Stimulated activated CD4-positive, alpha-beta T cell treated with anti-CD3 and anti-CD28 coated beads, Interleukin-15, amount 100 ng/mL, for 48 hours (primary cell): Measurements from ENCODE around the gene KCNMA1.

ENCODE experiments used
- DNase-seq, 2 donors: peaks; one replicate each; pipeline ENCODE4 v3.0.0-alpha.2; 2020; ENCODE audit warnings: low read depth in 2 of 2

The KCNMA1 gene

DNA sequence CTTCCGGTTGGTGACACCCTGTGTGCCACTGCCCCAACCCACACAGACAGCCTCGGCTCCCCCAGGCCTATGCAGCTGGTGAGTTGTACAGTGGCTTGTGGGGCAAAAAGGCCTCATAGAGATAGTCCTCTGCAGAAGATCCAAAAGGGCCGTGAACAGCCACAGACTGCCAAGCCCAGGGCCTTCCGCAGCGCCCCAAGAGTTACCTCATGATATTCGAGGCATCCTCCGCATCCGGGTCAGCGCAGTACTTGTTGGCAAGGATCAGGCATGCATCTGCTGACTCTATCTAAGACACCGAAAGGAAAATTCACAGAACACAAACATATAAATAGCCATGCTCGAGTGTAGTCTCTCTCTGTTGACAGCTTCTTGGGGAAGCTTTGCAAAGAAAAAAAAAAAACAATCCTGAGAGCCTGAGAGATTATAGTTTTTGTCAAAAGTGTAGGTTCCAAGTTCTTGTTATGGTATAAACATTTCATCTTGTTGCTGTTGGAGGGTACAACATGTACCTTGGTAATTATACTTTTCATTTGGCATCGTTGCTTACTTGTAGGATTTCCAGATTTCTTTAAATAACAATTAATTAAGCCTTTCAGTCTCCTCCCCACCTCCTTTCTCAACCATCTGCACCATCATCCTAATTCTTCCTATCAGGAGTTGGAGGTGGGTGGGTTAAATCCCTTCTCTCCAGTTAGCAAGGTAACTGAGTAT, 553.0 kb downstream of the KCNMA1 start:
- DNase-seq = no peak

DNA sequence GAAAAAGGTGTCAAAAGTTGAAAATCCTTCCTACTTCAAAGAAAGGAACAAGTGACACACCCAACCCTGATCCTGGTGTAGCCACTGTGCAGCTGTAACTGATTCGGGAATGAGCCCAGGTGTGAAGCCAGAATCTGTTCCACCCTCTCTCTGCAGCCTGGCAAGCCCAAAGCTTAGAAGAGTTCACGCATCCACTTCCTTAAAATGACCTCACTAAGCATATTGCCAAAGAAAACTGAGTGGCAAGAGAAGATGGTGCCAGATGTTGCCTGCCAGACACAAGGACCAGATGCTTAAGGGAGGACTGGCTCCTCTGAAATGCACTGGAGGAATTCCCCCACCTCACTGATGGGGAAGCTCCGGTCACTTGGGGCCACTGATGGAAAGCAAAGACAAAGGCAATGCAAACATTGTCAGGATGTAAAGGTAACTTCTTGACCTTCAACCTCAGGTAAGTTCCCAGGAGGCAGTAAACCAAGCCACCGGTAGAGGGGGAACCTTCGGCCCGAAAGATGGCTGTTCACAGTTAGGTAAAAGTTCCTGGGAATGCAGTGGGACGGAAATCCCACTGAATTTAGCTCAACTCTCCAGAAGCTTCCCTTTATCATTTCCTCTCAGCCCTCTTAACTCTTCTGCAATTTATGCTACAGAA, 554.9 kb downstream of the KCNMA1 start:
- no peak for DNase-seq

DNA sequence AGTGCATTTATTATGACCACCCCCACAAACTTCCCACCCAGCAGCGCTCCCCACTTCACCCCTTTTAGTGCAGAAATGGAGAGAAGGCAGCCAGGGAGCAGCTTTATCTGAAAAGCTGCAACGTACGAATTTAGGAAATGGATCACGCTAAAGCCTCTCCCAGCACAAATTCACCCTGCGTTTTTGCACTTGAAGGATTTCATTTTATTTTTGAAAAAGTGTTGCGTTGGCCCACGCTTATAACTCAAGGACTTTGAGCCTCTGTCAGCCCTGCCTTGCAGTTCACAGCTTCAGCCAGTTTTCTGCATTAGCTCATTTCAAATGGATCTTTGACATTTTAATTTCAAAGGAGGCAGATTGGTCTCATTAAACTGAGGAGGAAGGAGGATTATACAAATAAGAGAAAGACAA, 556.1 kb downstream of the KCNMA1 start:
- no peak for DNase-seq

DNA sequence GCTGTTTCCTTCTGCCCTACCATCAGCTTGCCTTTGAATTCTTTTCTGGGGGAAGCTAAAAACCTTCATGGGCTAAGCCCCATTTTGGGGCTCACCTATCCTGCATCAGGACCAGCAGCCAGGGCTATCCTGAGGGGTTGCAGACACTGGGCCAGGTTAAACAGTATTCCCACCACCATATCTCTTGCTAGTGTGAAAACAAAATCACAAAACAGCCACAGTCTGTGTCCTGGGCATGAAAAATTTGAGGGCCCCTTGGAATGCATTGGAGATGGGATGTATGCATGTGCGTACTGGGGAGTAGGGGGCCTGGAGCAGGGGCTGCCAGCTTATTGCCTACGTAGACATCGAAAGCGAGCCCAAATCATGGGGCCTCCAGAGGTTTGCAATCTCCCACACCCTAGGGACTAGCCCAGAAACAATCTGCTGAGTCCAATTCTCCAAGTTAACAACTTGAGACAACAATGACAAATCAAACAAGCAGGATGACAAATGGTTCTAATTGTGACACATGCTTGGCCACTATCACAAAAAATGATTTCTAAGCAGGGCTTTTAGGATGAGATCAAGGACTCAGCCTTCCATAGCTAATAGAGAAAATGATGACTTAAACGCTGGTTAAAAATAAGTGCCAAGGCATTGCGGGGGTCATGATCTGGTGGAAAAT, 557.1 kb downstream of the KCNMA1 start:
- DNase-seq = no peak

DNA sequence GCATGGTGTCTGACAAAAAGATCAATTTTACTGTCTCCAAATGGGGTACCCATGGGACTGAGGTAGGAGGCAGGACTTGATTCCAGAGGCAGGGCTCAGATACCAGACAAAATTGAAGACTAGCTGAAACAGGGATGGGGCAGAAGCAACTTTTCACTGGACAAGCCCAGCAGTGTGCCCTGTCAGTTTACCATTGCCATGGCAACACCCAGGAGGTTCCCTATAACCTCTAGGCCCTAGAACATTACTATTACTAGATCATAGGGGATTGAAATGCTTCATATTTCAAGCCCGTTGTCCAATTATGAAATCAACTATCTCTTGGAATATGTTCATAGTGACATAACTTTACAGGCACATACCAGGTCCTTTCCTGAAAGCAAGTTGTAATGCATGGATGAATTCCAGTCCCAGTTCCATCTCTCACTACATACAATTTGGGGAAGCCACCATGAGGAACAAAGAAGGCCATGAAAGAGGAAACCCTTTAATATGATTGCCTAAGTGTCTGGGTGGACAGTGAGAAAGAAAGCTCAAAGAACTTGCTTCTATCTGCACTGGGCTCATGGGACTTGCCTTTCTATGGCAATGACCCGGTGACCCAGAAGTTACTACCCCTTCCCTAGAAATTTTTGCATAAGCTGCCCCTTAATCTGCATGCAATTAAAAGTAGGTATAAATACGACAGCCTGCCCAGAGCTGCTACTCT, 557.9 kb downstream of the KCNMA1 start:
- DNase-seq = no peak

DNA sequence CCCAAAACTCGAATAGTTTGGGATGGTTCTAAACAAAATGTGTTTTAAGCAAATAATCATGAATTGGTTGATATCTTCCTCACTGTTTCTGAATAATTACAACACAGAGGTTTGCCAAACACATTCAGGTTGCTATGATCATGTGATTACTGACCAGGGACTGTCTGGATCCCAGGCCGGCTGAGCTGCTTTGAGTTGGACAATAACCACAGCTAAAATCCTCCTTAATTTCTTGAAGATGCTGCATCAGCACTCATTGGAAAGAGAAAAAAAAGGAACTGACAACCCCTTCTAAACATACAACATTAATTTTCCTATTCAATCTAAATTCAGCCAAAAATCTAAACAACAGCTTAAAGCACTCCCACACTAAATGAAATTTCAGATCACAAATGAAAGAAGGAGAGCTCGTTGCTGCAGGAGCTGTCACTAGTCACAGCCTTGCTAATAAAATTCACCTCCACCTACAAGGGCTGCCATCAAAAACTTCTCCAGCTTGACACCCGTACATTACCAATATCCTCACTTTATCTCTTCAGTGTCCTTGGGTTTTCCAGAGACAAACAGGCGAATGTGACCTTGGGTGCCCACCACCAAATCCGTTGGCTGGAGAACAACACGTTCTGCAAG, 560.2 kb downstream of the KCNMA1 start:
- no peak for DNase-seq

DNA sequence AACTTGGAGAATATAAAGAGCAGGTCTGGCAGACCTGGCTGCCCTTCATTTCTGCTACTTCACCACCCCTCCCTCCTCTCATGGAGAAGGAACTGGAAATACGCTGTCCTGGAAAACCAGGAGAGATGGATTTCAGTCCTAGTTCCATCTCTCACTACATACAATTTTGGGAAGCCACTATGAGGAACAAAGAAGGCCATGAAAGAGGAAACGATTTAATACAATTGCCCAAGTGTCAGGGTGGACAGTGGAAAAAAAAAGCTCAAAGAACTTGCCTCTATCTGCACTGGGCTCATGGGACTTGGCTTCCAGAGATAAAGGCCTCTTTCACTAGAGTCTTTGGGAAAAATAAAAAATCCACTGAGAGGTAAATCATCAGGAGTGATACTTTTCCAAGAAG, 561.7 kb downstream of the KCNMA1 start:
- no peak for DNase-seq

DNA sequence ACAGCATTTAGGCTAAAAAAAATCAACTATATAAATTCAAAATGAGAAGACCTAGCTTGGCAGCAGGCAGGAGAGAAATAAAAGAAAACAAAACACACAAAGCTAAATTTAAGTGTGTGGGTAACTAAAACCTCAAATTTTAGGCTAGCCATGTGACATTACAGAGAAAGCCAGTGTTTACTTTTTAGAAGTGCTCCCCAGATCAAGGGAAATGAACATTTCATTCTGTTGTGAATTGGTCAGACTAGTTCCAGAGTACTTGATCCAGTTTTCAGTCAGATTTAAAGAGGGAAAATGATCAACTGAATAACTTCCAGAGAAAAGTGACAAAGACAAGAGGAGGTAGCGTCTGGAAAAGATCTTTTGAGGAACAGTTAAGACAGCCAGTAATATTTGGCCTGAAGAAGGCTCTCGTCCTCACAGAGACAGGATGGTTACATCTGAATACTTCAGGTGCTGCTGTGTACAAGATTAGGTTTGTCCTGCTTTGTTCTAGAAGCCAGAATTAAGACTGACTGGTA, 563.4 kb downstream of the KCNMA1 start:
- no peak for DNase-seq

DNA sequence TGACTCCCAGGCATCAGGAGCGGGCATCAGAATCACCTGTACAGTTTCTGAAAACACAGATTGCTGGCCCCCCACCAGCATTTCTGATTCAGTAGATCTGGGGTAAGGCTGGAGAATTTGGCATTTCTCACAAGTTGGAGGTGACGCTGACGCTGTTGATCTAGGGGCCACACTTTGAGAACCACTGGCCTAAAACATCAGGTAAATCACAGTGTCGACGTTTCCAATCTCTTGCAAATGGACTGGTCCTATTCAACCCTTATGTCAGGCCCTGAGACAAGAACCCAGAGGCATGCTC, 564.0 kb downstream of the KCNMA1 start:
- no peak for DNase-seq

DNA sequence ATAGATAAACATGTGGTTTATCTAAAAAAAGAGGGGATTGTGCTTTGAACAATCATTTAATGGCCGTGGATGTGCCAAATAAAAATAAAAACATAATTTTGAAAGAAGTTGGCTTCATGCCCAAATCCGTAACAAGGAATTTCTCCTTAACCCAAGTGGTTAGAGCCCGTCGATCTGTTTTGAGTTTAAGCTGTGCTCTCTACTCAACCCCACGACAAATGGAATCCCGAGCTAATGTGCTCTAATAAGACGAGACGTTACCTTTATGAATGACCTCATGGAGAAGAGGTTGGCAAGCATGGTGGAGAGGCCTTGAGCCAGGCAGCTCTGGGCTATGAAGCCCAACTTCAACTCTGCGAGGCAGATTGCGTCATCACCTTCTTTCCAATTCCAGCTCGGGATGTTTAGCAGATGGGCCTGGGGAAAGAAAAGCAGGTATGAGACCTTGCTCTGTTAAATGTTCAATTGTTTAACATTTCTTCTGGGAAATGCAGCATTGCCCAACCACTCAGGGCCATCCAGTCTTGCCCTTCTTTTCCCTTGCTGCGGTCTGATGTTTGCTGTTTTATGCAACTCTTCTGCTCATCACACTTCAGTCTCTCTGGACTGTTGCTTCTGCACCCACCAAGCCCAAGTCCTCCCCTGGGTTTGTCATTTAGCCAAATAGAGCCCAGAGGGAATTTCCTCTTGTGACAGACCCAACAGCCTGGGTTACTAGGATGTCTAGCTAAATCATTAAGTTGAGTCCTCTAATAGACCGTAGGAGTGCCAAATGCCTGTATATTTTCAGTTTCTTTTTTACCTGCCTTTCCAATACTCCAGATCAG, 564.6 kb downstream of the KCNMA1 start:
- DNase-seq = no peak

DNA sequence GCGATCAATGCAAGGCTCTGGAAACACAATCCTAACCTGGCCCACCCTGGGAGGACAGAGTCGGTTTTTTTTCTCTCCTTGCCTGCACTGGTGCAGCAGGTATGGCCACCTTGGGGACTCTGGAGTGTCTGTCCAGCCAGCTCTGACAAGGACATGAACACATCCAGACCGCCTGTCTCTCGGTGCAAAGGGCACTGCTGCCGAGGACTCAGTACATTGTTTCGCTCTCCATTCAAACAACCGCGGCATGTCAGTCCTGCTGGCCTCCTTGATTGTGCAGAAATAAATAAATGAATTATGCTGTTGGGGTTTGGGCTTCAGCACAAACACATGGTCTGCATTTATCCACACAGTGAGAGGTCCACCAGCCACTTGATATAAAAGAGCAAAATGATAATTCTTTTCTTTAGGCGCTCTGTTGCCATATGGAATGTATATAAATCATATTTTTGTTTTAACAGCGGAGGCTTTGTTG, 565.2 kb downstream of the KCNMA1 start:
- no peak for DNase-seq

DNA sequence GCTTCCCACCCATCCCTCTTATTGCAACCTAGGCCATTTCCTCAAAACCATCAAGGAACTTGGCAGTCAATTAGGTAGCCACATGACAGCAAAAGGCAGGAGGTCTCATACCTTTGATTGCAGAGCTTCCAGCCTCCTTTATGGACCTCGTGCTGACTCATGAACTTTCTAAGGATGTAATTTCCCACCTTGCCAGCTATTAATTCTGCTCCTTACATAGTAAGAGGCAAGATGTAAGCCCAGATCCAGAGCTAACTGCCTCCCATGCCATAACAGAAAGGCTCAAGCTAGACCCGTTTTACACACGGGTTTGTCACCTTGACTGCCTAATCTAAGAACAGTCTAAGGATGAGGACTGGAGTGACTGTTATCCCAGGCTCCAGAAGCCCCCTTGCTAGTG, 565.7 kb downstream of the KCNMA1 start:
- no peak for DNase-seq

DNA sequence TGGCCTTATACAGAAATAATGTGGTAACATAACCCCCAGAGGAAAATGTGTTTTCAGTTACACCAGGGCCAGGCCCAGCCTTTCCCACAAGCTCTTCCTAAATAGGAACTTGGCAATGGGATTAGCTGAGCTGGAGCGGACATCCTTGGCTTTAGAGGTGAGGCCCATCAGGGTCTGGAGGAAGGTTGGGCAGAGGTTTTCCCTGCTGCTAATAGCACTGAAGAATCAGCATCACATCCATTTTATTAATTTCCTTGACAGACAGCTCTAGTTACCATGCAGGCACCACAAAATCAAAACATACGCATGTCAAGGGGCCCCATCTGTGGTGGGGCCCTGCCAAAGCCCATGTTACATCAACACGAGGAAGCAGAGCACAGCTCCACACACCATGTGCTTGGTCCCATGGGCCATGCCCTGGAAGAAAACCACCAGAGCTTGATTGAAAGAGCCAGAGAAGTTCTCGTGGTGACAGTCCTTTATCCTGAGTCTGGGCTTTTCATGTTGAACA, 566.6 kb downstream of the KCNMA1 start:
- DNase-seq = no peak

DNA sequence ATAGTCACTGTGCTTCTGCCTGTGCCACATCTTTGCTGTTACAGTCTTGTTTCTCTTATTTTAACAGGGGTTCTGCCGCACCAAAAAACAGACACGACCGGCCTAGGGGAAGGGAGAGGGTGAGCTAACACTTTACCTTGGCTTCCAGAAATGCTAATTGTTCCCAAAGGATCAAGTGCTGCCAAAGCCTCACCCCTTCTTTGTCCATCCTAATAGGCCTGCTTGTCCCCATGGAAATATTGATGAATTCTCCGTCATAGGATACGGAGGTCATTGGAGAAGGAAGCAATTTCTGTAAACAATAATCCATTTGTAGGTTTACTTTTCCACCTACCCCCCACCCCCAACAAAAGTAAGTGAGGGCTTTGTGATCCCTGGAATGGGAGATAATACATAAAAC, 567.3 kb downstream of the KCNMA1 start:
- DNase-seq = no peak

DNA sequence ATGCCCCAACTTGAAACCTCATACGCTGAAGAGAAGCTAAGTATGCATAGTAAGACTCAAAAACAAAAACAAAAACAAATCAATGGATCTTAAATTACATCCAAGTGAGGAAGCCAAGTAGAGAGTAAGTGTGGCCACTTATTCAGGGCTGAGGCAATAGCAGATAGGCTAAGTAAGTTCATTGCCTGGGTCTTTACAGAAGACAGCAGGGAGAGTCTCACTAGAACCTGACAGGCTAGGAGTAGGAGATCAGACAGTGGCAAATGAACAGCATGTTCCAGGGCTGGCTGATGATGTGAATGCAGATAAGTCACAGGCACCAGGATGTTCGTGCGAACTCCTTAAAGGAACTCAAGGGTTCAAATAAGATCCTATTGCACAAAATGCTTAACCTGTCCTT, 568.6 kb downstream of the KCNMA1 start:
- no peak for DNase-seq

DNA sequence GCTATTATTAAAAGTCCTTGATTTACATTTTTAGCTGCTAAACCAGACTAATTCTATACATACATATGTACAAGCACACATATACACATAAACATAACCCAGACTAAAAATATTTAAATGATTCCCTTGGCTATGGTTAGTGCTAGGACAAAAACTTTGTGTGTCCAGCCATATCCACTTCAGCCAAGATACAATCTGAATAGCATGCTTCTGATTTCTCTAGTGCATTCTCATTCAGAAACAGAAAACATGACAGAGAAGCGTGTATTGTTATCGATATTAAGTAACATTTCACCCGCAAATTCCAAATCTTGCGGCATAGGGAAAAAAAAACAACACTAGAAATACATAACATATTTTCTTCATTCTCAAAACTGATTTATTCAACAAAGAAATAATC, 569.3 kb downstream of the KCNMA1 start:
- DNase-seq = no peak

DNA sequence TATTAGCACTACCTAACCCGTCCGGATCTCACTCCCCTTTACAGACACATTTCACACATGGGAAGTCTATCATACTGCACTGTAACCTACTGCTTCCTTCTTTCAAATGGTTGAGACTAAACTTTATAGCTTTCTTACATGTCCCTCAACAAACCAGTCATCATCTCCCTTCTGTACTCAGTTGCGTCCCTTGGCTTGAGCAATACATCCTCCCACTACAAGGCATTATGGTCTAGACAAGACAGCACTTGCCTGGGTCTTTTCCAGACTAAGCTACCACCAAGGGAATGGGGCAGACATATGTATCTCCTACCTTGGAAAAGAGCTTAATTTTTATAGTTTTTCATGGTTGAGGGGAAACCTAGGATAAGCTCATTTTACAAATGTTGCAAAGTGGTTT, 575.2 kb downstream of the KCNMA1 start:
- DNase-seq = no peak

DNA sequence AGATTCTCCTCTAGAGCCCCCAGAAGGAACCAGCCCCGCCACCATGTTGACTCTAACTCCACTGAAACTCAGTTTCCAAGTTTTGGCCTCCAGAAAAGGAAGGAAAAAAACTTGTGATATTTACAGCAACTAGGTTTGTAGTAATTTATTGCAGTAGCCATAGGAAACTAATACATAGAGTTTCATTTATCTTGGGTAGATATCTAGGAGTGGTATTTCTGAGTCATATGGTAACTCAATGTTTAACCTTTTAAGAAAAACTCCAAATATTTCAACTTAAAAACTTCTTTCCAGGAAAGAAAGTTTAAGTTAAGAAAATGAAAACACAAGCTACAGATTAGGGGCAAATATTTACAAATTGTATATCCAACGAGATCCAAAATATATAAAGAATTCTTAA, 576.7 kb downstream of the KCNMA1 start:
- no peak for DNase-seq

DNA sequence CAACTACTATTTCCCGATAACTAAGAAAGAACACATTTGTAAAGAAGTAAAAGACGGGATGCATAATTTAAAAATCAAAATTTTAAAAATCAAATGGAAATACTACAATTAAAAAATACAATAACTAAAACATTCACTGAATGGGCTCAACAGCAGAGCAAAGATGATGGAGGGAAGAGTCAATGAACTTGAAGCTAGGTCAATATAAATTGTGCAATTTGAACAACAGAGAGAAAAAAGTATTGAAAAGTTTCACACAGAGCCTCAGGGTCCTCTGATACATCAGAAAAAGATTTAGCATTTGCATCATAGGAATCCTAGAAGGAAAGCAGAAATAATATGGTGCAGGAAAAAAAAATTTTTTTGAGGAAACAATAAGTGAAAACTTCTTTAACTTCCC, 581.0 kb downstream of the KCNMA1 start:
- no peak for DNase-seq

DNA sequence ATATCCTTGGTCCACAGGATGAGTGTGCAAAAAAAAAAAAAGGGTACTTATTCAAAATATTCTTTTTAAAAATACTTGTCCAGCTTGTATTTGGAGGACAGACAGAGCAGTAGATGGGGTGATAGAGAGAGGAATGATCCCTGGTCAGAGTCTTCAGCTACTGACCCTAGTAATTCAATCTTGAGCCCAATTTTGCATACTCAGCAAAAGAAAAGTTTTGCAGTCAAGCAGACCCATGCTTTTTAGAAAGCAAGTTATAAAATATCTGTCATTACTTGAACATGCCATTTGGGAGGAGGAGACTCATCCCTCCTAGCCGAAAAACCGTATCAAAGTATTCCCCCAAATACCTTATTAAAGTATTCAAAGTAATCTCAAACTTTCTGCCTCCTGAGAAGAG, 585.0 kb downstream of the KCNMA1 start:
- no peak for DNase-seq

DNA sequence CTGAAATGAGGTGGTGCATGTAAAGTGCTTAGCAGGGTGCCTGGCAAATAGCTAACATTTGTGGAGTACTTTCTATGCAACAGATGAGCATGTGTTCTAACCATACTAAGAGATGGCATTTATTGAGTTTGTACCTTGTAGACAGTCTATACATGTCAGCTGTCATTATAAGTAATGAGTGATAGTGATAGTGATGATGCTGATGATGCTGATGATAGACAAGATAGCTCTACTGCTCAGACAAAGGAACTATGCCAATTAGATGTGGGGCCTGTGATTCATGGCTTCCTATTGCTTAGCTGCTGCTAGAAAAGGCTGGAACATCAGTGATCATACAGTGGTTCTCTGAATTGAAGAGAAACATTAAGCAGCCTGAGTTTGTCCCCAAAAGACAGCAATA, 585.8 kb downstream of the KCNMA1 start:
- DNase-seq = no peak
